Esophagus muscularis mucosa (tissue), 3 donors: ENCODE results near the gene MFSD1.

ENCODE experiments used
- POLR2A ChIP-seq: fragments of 450-650 bp; IDR thresholded peaks from one replicate; pipeline ENCODE4 v1.6.1; 2017; ENCODE audit warnings: antibody characterized with exemption, moderate library complexity, mild to moderate bottlenecking, low read depth
- POLR2AphosphoS5 ChIP-seq, 2 donors: sonication (generic); formaldehyde crosslinking; IDR thresholded peaks; one replicate each; pipeline ENCODE4 v1.6.1; 2017; ENCODE audit warnings: antibody characterized with exemption in 2 of 2
- TF ChIP-seq, protein P1 (sequence below), 3 experiments: fragments of 200-600 bp in 2 of 3; fragments of 450-650 bp in 1 of 3; sonication (generic) in 2 of 3; IDR thresholded peaks; one replicate each; pipeline ENCODE4 v1.5.1; 2017 to 2019; ENCODE audit warnings: antibody characterized with exemption in 3 of 3, mild to moderate bottlenecking in 2 of 3, moderate library complexity in 1 of 3

DNA sequence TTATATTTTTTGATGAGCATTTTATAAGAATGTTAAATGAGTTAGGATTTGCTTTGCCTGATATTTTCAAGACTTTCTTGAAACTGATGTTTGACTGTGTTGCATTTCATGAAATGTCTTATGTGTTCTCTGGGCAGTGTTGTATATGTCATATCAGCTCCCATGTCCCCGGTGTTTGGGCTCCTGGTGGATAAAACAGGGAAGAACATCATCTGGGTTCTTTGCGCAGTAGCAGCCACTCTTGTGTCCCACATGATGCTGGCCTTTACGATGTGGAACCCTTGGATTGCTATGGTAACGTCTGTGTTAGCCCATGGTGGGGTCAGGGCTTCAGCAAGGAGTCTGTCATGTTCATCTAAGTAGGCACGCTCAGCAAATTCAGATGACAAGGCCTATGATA lies 20.0 kb downstream of the MFSD1 start:
- TF ChIP-seq, protein P1, sequence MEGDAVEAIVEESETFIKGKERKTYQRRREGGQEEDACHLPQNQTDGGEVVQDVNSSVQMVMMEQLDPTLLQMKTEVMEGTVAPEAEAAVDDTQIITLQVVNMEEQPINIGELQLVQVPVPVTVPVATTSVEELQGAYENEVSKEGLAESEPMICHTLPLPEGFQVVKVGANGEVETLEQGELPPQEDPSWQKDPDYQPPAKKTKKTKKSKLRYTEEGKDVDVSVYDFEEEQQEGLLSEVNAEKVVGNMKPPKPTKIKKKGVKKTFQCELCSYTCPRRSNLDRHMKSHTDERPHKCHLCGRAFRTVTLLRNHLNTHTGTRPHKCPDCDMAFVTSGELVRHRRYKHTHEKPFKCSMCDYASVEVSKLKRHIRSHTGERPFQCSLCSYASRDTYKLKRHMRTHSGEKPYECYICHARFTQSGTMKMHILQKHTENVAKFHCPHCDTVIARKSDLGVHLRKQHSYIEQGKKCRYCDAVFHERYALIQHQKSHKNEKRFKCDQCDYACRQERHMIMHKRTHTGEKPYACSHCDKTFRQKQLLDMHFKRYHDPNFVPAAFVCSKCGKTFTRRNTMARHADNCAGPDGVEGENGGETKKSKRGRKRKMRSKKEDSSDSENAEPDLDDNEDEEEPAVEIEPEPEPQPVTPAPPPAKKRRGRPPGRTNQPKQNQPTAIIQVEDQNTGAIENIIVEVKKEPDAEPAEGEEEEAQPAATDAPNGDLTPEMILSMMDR (IDR thresholded peaks at IDR 0.05): no peak
- TF ChIP-seq POLR2A (no peak), POLR2AphosphoS5 (IDR thresholded peaks at IDR 0.05) (no peak)
